Measurements from ENCODE around the gene DNAJB12.

The DNAJB12 gene

DNA sequence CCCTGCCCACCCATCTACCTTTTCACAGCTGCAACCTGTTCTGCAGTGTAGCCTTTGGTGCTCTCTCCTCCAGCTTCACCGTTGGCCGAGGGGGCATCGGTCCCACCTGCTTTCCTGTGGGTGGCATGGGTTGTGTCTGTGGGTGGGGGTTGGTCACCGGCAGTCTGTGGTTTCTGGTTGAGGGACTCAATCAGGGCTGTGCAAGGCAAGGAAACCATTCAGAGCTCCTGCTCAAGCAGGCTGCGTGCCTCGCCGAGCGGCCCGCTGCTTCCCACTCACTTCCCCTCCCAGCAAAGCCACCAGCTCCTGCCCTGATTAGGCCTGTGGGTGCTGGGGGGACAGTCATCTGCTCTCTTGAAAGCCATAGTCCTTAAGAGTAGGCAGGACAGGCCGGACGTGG, 9.8 kb downstream of the DNAJB12 start:
- no peak overlapping the region for H3K4me3 ChIP-seq (ENCODE audit: low read depth, low read length)
- TF ChIP-seq, protein P1, sequence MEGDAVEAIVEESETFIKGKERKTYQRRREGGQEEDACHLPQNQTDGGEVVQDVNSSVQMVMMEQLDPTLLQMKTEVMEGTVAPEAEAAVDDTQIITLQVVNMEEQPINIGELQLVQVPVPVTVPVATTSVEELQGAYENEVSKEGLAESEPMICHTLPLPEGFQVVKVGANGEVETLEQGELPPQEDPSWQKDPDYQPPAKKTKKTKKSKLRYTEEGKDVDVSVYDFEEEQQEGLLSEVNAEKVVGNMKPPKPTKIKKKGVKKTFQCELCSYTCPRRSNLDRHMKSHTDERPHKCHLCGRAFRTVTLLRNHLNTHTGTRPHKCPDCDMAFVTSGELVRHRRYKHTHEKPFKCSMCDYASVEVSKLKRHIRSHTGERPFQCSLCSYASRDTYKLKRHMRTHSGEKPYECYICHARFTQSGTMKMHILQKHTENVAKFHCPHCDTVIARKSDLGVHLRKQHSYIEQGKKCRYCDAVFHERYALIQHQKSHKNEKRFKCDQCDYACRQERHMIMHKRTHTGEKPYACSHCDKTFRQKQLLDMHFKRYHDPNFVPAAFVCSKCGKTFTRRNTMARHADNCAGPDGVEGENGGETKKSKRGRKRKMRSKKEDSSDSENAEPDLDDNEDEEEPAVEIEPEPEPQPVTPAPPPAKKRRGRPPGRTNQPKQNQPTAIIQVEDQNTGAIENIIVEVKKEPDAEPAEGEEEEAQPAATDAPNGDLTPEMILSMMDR (IDR thresholded peaks at IDR 0.05; ENCODE audit: insufficient read depth, low read depth, low read length, missing control alignments) = no peak
- peak; percentile 74 for DNase-seq (ENCODE audit: low read depth)

DNA sequence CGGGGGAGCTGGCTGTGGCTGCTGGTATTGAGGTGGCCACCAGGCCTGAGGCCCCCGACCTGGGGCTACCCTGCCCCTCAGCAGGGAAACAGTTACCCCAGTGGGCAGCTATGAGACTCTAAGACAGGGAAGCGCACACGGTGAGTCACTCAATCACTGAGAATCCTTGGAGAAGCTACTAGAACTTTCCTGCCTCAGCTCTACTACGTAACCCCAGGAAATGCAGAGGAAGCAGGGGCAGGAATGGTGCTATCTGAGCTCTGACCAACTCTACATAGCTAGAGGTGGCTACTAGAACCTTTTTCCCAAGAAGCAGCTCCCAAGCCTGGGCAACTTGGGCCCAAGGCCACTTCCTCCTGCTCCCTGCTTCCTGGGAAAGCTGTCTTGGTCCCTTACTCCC, 11.8 kb downstream of the DNAJB12 start:
- TF ChIP-seq, protein P1 (IDR thresholded peaks at IDR 0.05; ENCODE audit: insufficient read depth, low read depth, low read length, missing control alignments) = no peak
- DNase-seq (ENCODE audit: low read depth) = no peak
- H3K4me3 ChIP-seq (ENCODE audit: low read depth, low read length) = no peak overlapping the region

DNA sequence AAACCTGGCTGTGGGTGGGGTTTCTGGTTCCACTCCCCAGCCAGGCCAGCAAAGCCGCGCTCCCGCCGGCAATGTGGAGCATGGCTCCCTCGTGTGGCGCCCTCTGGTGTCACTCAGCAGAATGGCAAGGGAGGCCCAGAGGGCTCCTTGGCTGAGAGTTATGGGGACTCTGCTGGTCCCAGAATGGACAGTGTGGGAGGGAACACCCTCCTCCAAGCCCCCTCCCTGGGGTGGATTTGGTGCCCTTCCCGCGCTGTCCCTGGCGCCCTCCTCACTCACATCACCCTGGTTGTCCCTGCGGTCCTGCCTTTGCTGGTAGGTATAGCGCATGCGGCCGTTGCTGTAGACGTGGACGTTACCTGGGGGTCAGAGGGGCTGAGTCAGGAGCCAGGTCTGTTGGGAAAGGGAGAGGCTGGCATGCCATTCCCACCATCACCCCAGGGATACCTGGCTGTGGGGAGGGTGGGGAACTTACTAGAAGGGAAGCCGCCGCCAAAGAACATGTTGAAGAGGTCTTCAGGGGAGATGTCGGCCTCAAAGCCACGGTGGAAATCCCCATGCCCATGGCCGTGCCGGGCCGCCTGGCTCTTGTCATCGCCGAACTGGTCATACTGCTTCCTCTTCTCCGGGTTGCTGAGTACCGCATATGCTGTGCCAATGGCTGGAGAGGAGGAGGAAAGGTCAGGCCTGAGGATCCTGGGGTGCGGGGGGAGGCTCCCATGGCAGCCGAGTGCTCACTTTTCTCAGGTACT, 14.0 kb downstream of the DNAJB12 start:
- peak; percentile 78 for DNase-seq (ENCODE audit: low read depth)
- TF ChIP-seq, protein P1 (IDR thresholded peaks at IDR 0.05; ENCODE audit: insufficient read depth, low read depth, low read length, missing control alignments) = peak; percentile 98
- no peak overlapping the region for H3K4me3 ChIP-seq (ENCODE audit: low read depth, low read length)

DNA sequence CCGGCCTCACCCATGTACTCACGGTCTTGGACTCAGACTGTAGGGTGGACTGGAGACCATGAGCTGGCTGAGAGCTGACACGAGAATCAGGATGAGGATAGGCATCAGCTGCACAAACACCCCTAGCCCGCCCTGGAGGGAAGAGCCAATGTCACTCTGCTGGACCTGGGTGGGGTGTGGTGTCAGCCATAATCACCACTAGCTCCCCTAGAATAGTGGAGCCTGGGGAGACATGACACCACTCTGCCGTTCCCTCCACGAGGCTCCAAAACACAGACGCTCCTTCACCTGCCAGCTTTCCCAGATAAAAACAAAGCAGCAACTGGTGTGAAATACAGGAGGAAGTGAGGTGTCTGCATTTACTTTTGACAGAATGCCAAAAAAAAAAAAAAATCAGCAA, 16.5 kb downstream of the DNAJB12 start:
- TF ChIP-seq, protein P1 (IDR thresholded peaks at IDR 0.05; ENCODE audit: insufficient read depth, low read depth, low read length, missing control alignments) = no peak
- H3K4me3 ChIP-seq (ENCODE audit: low read depth, low read length) = no peak overlapping the region
- no peak for DNase-seq (ENCODE audit: low read depth)

DNA sequence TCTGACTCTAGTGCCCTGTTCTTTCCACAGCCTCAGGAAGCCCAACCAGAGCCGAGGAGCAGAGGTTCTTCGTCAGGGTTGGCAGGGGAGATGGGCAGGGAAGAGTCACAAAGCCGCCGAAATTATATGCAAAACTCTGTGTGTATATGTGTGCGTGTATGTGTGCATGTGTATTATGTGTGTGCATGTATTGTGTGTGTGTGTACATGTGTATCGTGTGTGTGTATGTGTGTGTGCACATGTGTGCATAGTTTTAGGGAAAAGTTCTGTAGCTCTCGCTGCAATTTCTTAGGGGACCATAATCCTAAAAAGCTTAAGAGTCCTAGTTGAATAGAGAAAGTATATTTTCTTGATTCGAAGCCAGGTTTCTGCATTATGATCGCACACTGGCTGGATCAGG, 17.0 kb downstream of the DNAJB12 start:
- DNase-seq (ENCODE audit: low read depth) = no peak
- TF ChIP-seq, protein P1 (IDR thresholded peaks at IDR 0.05; ENCODE audit: insufficient read depth, low read depth, low read length, missing control alignments) = no peak
- H3K4me3 ChIP-seq (ENCODE audit: low read depth, low read length) = no peak overlapping the region

DNA sequence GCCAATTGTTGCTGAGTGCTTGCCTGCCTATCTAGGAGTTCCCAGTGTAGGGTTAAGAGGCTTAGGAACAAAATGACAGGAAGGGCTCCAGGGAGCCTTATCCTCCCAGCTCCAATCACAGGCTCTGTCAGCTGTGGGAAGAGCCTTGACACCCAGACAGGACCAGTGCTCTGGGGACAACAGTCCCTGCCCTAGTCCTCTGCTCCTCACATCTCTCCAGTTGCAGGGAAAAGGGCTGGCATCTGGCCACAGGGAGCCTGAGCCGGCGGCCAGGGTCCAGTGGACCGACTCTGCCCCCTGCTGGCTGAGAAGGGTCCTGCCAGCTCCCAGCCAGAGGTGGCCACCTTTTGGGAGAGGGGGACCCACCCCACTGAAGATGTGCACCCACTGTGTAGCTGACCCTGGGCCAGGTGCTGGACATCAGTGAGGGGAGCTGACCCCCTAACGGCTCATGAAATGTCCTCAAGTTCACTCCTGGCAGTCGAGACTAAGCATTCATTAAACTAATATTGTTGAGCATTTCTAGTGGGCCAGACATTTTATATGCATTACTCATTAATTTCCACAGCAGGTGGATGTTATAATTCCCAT, 17.6 kb downstream of the DNAJB12 start:
- TF ChIP-seq, protein P1 (IDR thresholded peaks at IDR 0.05; ENCODE audit: insufficient read depth, low read depth, low read length, missing control alignments) = peak; percentile 95
- peak; percentile 63 for DNase-seq (ENCODE audit: low read depth)
- H3K4me3 ChIP-seq (ENCODE audit: low read depth, low read length) = no peak overlapping the region

All from GM12865 (cell line).